T-cell (primary cell): ENCODE data around the gene GPR32. TPM values are rescaled to one million over a fixed set of nuclear protein-coding genes. Genes with fewer than 3 reads are reported as not detected.
A peak's percentile ranks its signal among the peaks of the same experiment; 100 is the strongest.
"Not testable (repeated sequence)": the region's sequence is repeated elsewhere in the genome, so short reads cannot be mapped to it uniquely, and the experiment has no call there.

ENCODE experiments used
- ATAC-seq, 4 experiments: fragments of 200-7000 bp in 3 of 4; fragments of 150-1000 bp in 1 of 4; cut with Tn5 transposase; replicated peaks in 1 of 4; 1 replicate in 3 of 4; 2 replicates in 1 of 4; pipeline ENCODE4 v1.10.0; 2021; ENCODE audit warnings: moderate library complexity in 3 of 4, mild to moderate bottlenecking in 2 of 4, moderate number of reproducible peaks in 1 of 4
- CTCF ChIA-PET, 2 donors: fragments of 300-600 bp; sonication (Branson Sonifier 250); formaldehyde crosslinking; loops; one replicate each; lab custom pipeline; 2022; ENCODE audit warnings: antibody characterized with exemption in 2 of 2; lab: Charles Lee
- POLR2A ChIA-PET, 2 donors: fragments of 300-600 bp; sonication (Branson Sonifier 250); formaldehyde crosslinking; loops; one replicate each; lab custom pipeline; 2022; ENCODE audit warnings: antibody characterized with exemption in 2 of 2; lab: Charles Lee
- DNase-seq, 35 experiments: peaks; one replicate each; pipeline versions ENCODE4 v3.0.0 to v3.0.0-alpha.2; 2013 to 2023
- H3K27ac ChIP-seq: one replicate; pipeline ENCODE4 v1.5.1; 2013; ENCODE audit warnings: low read length
- H3K27me3 ChIP-seq, 2 experiments: replicated peaks in 1 of 2; 1 replicate in 1 of 2; 2 replicates in 1 of 2; pipeline versions ENCODE4 v1.6.1 to v1.7.0; 2013; ENCODE audit warnings: low read length in 1 of 2, mixed read lengths in 1 of 2; ENCODE audit not compliant: control insufficient read depth in 2 of 2, insufficient read depth in 2 of 2; ENCODE audit errors: extremely low read depth in 1 of 2
- H3K36me3 ChIP-seq, 2 donors: 1 replicate in 1 of 2; 2 replicates in 1 of 2; pipeline versions ENCODE4 v1.6.1 to v1.7.0; 2013; ENCODE audit warnings: low read length in 1 of 2; ENCODE audit not compliant: control insufficient read depth in 2 of 2, insufficient read depth in 1 of 2; ENCODE audit errors: extremely low read depth in 1 of 2
- H3K4me1 ChIP-seq, 2 experiments: 1 replicate in 1 of 2; 2 replicates in 1 of 2; pipeline versions ENCODE4 v1.6.1 to v1.7.0; 2013; ENCODE audit warnings: low read length in 2 of 2, mixed read lengths in 1 of 2; ENCODE audit not compliant: insufficient read depth in 2 of 2, control insufficient read depth in 1 of 2; ENCODE audit errors: extremely low read depth in 1 of 2
- H3K4me3 ChIP-seq, 2 donors: 1 replicate in 1 of 2; 2 replicates in 1 of 2; pipeline versions ENCODE4 v1.5.1 to v1.7.0; 2013; ENCODE audit warnings: mild to moderate bottlenecking in 2 of 2, low read length in 1 of 2, moderate library complexity in 1 of 2; ENCODE audit not compliant: control insufficient read depth in 1 of 2; ENCODE audit errors: extremely low read depth in 1 of 2
- H3K9me3 ChIP-seq: 2 replicates; pipeline ENCODE4 v1.7.0; 2013
- H3K27ac Mint-ChIP-seq, 2 donors: one replicate each; pipeline ENCODE4 v1.8.0; 2020 to 2021; ENCODE audit warnings: mild to moderate bottlenecking in 2 of 2, mixed read lengths in 2 of 2
- H3K27me3 Mint-ChIP-seq, 2 donors: one replicate each; pipeline ENCODE4 v1.8.0; 2021 to 2022; ENCODE audit warnings: mixed read lengths in 2 of 2
- H3K36me3 Mint-ChIP-seq: one replicate; pipeline ENCODE4 v1.8.0; 2021; ENCODE audit warnings: mixed read lengths
- H3K4me1 Mint-ChIP-seq, 3 donors: one replicate each; pipeline ENCODE4 v1.8.0; 2020 to 2022; ENCODE audit warnings: mixed read lengths in 3 of 3, mild to moderate bottlenecking in 1 of 3
- H3K4me3 Mint-ChIP-seq, 3 donors: one replicate each; pipeline ENCODE4 v1.8.0; 2020 to 2022; ENCODE audit warnings: mild to moderate bottlenecking in 3 of 3, mixed read lengths in 3 of 3, moderate library complexity in 3 of 3
- H3K9me3 Mint-ChIP-seq, 3 donors: one replicate each; pipeline ENCODE4 v1.8.0; 2020 to 2022; ENCODE audit warnings: mixed read lengths in 3 of 3
- WGBS: methylation state at CpG from one replicate; pipeline ENCODE4 v1.1.5; 2013; ENCODE audit warnings: missing lambda C conversion rate; ENCODE audit not compliant: insufficient coverage; 5-methylcytosine and 5-hydroxymethylcytosine counted together
- total RNA-seq, 35 experiments: library from RNA in 6 of 35; stranded (reverse) in 6 of 35; fragments of 120-200 nt in 1 of 35; gene quantifications; one replicate each; pipeline versions ENCODE4 v1.2.1 to v1.2.4 and lab custom pipeline; 2013 to 2026

GPR32 gene
- total RNA-seq (not detected), total RNA-seq (lab: John Stamatoyannopoulos, UW) (0 reads per million in 29 experiments)
- not detected for total RNA-seq (2013)

DNA sequence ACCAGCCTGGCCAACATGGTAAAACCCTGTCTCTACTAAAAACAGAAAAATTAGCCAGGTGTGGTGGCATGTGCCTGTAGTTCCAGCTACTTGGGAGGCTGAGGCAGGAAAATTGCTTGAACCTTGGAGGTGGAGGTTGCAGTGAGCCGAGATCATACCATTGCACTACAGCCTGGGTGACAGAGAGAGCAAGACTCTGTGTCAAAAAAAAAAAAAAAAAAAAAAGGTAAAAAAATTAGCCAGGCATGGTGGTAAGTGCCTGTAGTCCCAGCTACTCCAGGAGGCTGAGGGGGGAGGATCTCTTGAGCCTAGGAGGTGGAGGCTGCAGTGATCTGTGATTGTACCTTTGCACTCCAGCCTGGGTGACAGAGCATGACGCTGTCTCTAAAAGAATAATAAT, at the start of gene GPR32:
TSS of gene GPR32 (plus strand) at position 301 of the 400 bp plus-strand sequence. CDS start 137 bp downstream, outside the sequence.
- peaks cover 26 to 31% of the 10 kb centered on the region in 2 donors for H3K27me3 Mint-ChIP-seq
- H3K27me3 ChIP-seq = peaks cover 0 to 35% of the 10 kb centered on the region in 2 experiments
- H3K36me3 ChIP-seq, H3K36me3 Mint-ChIP-seq, H3K9me3 Mint-ChIP-seq, H3K4me1 ChIP-seq, H3K4me3 Mint-ChIP-seq, H3K4me3 ChIP-seq, H3K4me1 Mint-ChIP-seq, H3K27ac Mint-ChIP-seq, CTCF ChIA-PET, H3K9me3 ChIP-seq, ATAC-seq, POLR2A ChIA-PET, H3K27ac ChIP-seq, DNase-seq: not testable (repeated sequence)
- WGBS = 67% methylated on average over 1 of the region's 2 CpGs

DNA sequence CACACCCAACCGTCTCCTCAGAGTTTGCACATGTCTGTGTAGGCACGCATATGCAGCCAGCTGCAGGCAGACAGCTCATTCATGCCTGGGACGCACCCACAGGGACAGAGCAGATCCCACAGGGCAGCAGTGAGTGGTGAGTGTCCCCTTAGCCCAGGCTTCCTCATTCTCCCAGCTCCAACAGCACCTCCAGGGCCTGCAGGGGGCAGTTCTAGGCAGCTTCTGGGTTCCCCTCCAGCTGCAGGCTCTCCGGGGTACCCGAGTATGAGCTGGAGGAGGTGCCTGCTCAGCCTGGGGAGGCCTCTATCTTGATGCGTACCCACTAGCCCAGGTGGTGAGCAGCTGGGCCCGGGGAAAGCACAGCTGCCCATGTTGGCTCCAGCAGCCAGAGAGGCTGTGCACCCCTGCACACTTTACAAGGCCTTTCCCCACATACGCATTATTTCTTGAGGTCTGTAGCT, 49.3 kb upstream of the GPR32 start:
- H3K9me3 ChIP-seq = no peaks in the 10 kb centered on the region
- no peaks in the 10 kb centered on the region for H3K36me3 ChIP-seq
- ATAC-seq = no peak
- no peaks in the 10 kb centered on the region for H3K9me3 Mint-ChIP-seq
- ChIA-PET CTCF (no interaction called here), POLR2A (no interaction called here)
- peaks cover 40 to 67% of the 10 kb centered on the region in 2 donors for H3K27me3 Mint-ChIP-seq
- H3K27me3 ChIP-seq = peaks cover 4 to 88% of the 10 kb centered on the region in 2 experiments
- no peaks in the 10 kb centered on the region for H3K36me3 Mint-ChIP-seq
- no peak overlapping the region for H3K4me3 ChIP-seq
- H3K4me1 Mint-ChIP-seq = peaks cover 15 to 28% (median 24%) of the 10 kb centered on the region in 3 donors
- peak overlapping the region in 2 of 3 donors; percentile 49 to 69 for H3K4me3 Mint-ChIP-seq
- WGBS = 33% methylated on average over 6 of the region's 8 CpGs
- peak in 1 of 35 experiments; percentile 20 for DNase-seq
- H3K27ac ChIP-seq = no peak overlapping the region
- H3K4me1 ChIP-seq = peaks cover 2 to 37% of the 10 kb centered on the region in 2 experiments
- H3K27ac Mint-ChIP-seq = no peak overlapping the region

DNA sequence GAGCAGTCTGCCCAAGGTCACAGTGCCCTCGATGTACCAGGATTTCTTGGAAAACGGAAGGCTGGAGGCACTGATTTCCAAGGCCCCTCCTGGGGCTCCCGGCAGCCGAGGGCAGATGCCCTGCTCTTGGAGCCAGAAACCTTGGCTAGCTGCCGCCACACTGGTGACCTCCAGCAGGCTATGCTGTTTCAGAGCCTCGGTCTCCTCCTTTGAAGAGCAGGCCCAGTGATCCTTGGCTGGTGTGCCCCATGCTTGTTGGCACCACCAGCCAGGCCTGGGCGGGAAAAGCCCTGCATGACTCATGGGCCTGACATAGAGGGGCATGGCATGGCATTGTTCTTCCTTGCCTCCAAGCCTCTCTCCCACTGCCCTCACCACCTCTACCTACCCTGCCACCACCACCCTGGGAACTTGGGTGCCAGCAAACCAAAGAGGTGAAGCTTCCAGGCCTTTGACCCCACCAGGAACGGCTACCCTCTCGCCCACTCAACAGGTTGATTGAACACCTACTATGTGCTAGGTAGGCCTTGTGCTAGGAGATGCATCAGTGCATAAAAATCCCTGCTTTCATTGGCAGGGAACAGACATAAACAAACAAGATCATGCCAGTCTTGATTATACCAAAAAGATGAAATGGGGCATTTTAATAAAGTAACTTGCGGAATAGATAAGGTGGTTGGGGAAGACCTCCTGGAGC, 48.7 kb upstream of the GPR32 start:
- no peaks in the 10 kb centered on the region for H3K9me3 ChIP-seq

DNA sequence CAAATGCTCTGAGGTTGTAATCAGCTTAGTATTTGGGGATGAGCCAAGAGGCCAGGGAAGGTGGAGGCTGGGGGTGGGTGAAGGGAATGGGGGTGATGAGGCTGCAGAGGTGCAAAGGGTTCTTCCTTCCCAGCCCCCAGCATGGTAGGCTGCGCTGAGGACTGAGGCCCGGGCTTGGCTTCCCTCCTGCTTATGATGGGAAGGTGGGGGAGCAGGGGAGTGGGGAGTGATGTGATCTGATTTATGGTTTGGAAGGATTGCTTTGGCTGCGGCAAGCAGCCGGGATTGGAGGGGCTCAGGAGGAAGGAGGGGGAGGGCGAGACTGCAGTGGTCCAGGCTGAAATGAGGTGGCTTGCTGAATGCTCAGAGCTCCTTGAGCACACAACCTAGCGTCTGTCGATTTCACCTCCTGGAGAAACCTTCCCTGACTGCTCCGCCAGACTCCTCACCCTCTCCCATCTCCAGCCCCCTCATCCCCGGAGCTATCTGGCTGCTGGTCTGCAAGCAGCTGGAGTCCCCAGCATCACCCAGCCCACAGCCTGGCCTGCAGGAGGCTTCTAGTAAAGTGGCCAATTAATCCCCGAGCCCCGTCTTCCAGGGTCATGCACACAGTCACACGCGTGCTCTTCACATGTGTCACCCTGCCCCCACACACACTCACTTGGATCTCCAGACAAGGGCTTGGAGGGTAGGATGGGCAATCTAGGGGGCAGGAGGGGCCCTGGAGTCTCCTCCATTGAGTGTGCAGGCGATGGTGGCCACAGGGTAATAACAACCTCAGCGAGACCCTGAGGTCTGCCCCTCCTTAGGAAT, 47.9 kb upstream of the GPR32 start:
- ChIA-PET CTCF (interaction anchor here in 1 of 2 donors (0.6 kb wide), 1 partner anchor 49 kb away, joined by 4 read pairs; no protein-coding TSS in a partner anchor), POLR2A (no interaction called here)
- H3K27me3 Mint-ChIP-seq = peaks cover 37 to 71% of the 10 kb centered on the region in 2 donors
- peaks cover 21 to 31% (median 21%) of the 10 kb centered on the region in 3 donors for H3K4me1 Mint-ChIP-seq
- H3K27me3 ChIP-seq = peaks cover 4 to 88% of the 10 kb centered on the region in 2 experiments
- ATAC-seq (no peak), DNase-seq (no peak)
- H3K4me3 ChIP-seq = no peak overlapping the region
- H3K9me3 Mint-ChIP-seq = no peaks in the 10 kb centered on the region
- H3K9me3 ChIP-seq = no peaks in the 10 kb centered on the region
- H3K4me3 Mint-ChIP-seq = peak overlapping the region in 1 of 3 donors; percentile 83
- peaks cover 2 to 48% of the 10 kb centered on the region in 2 experiments for H3K4me1 ChIP-seq
- no peak overlapping the region for H3K27ac ChIP-seq
- H3K36me3 Mint-ChIP-seq = no peaks in the 10 kb centered on the region
- WGBS = 59% methylated on average over 7 of the region's 15 CpGs
- H3K27ac Mint-ChIP-seq = no peak overlapping the region
- H3K36me3 ChIP-seq = no peaks in the 10 kb centered on the region

More for the DNA sequence above, 48.7 kb upstream of the GPR32 start:
- Mint-ChIP-seq H3K27ac (no peak overlapping the region), H3K4me3 (peak overlapping the region in 1 of 3 donors; percentile 69), H3K36me3 (no peaks in the 10 kb centered on the region), H3K4me1 (peaks cover 19 to 32% (median 24%) of the 10 kb centered on the region in 3 donors), H3K27me3 (peaks cover 36 to 67% of the 10 kb centered on the region in 2 donors), H3K9me3 (no peaks in the 10 kb centered on the region)
- peaks cover 2 to 43% of the 10 kb centered on the region in 2 experiments for H3K4me1 ChIP-seq
- POLR2A ChIA-PET = no interaction called here
- H3K27ac ChIP-seq = no peak overlapping the region
- peaks cover 4 to 88% of the 10 kb centered on the region in 2 experiments for H3K27me3 ChIP-seq
- 80% methylated on average over 7 of the region's 10 CpGs for WGBS
- no peaks in the 10 kb centered on the region for H3K36me3 ChIP-seq
- no peak overlapping the region for H3K4me3 ChIP-seq
- no peak for DNase-seq
- CTCF ChIA-PET = interaction anchor here in 1 of 2 donors (0.6 kb wide), 1 partner anchor 50 kb away, joined by 4 read pairs; no protein-coding TSS in a partner anchor
- ATAC-seq = no peak

- Histone ChIP-seq H3K27ac (no peak within 1 kb of the TSS), H3K4me1 (peaks cover 2 to 48% of the 10 kb centered on the region in 2 experiments), H3K36me3 (no peaks in the 10 kb centered on the region), H3K9me3 (no peaks in the 10 kb centered on the region), H3K4me3 (no peak within 1 kb of the TSS), H3K27me3 (peaks cover 4 to 88% of the 10 kb centered on the region in 2 experiments)
- no peak for DNase-seq
- Mint-ChIP-seq H3K36me3 (no peaks in the 10 kb centered on the region), H3K9me3 (no peaks in the 10 kb centered on the region), H3K27me3 (peaks cover 32 to 72% of the 10 kb centered on the region in 2 donors), H3K4me3 (peak within 1 kb of the TSS; percentile 47 to 83 (median 79)), H3K27ac (no peak within 1 kb of the TSS), H3K4me1 (peaks cover 24 to 31% (median 28%) of the 10 kb centered on the region in 3 donors)
- 64% methylated on average over 7 of the region's 15 CpGs for WGBS
- ATAC-seq = no peak
- ChIA-PET POLR2A (no interaction called here), CTCF (interaction anchor here in 1 of 2 donors (0.6 kb wide), 1 partner anchor 41 kb away, joined by 3 read pairs; no protein-coding TSS in a partner anchor)
Measured at GRCh38 chr19:50723069-50723468, 47.2 kb upstream of the GPR32 start, which contains the start of gene CLEC11A. Gene CLEC11A (plus strand): TSS chr19:50723364. CDS start chr19:50723526, 162 bp downstream.
